Nephron progenitor cell (in vitro differentiated cells): ENCODE results near the gene G6PC3.

Source experiments
- DNase-seq: peaks from one replicate; pipeline ENCODE4 v3.0.0; 2021
- H3K27ac Mint-ChIP-seq: 2 replicates; pipeline ENCODE4 v1.8.0; 2021; ENCODE audit warnings: mild to moderate bottlenecking, moderate library complexity, mixed read lengths
- H3K27me3 Mint-ChIP-seq: 2 replicates; pipeline ENCODE4 v1.8.0; 2021; ENCODE audit warnings: mild to moderate bottlenecking, low read depth, mixed read lengths; ENCODE audit not compliant: poor library complexity
- H3K36me3 Mint-ChIP-seq: 2 replicates; pipeline ENCODE4 v1.8.0; 2021; ENCODE audit warnings: low read depth, mixed read lengths
- H3K4me1 Mint-ChIP-seq: 2 replicates; pipeline ENCODE4 v1.8.0; 2021; ENCODE audit warnings: mixed read lengths
- H3K4me3 Mint-ChIP-seq: 2 replicates; pipeline ENCODE4 v1.8.0; 2021; ENCODE audit warnings: mild to moderate bottlenecking, moderate library complexity, mixed read lengths
- H3K9me3 Mint-ChIP-seq: 2 replicates; pipeline ENCODE4 v1.8.0; 2021; ENCODE audit warnings: mild to moderate bottlenecking, moderate library complexity, mixed read lengths
- TF ChIP-seq, protein P1 (sequence below): fragments of 200-600 bp; sonication (generic); IDR thresholded peaks from 2 replicates; pipeline ENCODE4 v1.5.0; 2021; ENCODE audit warnings: antibody characterized with exemption

Gene G6PC3

DNA sequence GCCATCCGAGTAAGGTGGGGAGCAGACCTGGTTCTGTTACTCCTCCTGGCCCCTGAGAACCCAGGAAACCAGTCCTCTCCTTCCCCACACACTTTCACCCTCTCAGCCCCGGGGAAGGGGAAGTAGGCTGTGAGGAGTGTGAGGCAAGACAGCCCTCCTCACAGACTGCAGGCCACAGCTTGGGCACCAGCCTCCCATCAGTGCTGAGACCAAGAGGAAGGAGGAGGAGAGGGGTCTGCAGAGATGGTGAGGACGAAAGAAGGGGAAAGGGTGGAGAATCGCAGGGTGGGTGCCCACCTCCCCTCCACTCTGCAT, 7.0 kb downstream of the G6PC3 start:
- no peak overlapping the region for H3K4me3 Mint-ChIP-seq
- TF ChIP-seq, protein P1, sequence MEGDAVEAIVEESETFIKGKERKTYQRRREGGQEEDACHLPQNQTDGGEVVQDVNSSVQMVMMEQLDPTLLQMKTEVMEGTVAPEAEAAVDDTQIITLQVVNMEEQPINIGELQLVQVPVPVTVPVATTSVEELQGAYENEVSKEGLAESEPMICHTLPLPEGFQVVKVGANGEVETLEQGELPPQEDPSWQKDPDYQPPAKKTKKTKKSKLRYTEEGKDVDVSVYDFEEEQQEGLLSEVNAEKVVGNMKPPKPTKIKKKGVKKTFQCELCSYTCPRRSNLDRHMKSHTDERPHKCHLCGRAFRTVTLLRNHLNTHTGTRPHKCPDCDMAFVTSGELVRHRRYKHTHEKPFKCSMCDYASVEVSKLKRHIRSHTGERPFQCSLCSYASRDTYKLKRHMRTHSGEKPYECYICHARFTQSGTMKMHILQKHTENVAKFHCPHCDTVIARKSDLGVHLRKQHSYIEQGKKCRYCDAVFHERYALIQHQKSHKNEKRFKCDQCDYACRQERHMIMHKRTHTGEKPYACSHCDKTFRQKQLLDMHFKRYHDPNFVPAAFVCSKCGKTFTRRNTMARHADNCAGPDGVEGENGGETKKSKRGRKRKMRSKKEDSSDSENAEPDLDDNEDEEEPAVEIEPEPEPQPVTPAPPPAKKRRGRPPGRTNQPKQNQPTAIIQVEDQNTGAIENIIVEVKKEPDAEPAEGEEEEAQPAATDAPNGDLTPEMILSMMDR = no peak
- H3K4me1 Mint-ChIP-seq = peaks cover 40% of the 10 kb centered on the region
- H3K9me3 Mint-ChIP-seq = no peaks in the 10 kb centered on the region
- peaks cover 46% of the 10 kb centered on the region for H3K36me3 Mint-ChIP-seq
- DNase-seq = no peak
- peaks cover 3% of the 10 kb centered on the region for H3K27me3 Mint-ChIP-seq
- peak overlapping the region; percentile 83 for H3K27ac Mint-ChIP-seq

DNA sequence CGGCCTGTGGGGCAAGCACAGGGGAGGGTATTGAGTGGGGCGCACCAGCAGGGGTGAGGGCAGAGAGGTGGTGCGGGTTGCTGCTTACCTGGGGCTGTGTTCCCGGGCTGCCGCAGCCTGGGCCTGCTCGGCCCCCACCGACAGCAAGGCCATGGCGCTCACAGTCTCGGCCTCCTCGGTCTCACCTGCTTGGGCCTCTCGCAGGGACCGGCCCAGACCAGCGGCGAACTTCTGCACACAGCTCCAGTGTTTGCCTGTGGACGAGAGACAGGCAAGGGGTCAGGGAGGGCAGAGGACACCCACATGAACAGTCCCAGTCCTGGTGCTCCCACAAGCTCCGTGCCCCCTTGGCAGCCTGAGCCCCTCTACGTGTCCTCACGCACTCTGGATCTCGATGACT, 7.9 kb downstream of the G6PC3 start:
- Mint-ChIP-seq H3K27me3 (peaks cover 3% of the 10 kb centered on the region), H3K4me1 (peaks cover 38% of the 10 kb centered on the region), H3K4me3 (no peak overlapping the region), H3K27ac (peak overlapping the region; percentile 25), H3K9me3 (no peaks in the 10 kb centered on the region), H3K36me3 (peaks cover 50% of the 10 kb centered on the region)
- TF ChIP-seq, protein P1 = no peak
- no peak for DNase-seq

DNA sequence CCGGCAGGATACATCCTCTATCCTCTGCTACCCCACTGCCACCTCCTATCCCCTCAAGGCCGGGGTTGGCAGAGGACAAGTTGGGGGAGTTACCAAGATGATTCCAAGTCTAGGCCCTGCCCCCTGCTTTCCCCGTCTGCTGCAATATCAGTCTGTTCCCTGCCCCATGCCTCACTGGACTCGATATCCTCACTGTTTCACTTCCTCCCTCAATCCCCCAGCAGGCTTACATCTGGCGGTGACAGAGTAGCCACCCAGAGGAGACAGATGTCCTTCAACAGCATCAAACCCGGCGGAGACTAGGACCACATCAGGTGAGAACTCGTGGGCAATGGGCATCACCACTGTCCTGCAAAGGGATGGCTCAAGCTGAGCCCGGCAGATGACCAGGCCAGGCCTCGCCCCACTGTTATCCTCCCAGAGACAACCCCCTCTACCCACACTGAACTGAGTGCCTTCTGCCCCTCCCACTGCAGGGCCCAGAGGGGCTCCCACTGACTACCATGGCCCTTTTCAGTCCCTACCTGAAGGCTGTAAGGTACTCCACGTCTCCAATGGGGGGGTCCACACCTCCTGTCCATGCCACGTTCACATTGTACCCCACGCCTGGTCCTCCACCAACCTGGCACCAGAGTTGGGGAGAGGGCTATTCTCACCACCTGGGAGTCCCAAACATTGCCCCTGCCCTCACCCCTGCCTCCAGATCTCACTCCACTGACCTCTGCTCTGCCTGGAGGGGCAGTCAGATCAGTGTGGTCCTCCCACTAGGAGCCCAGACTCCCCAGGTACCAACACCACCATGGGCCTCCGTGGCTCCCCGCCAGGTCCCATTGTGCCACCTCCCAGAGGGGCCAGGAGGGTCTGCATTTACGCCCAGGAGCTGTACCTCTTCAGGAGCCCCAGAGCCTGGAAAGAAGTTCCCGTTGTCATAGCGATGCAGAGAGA, 9.6 kb downstream of the G6PC3 start:
- DNase-seq = no peak
- H3K4me3 Mint-ChIP-seq = no peak overlapping the region
- TF ChIP-seq, protein P1 = no peak

GRCh38 chr17:44081681-44082080, 11.1 kb downstream of the G6PC3 start:
- H3K4me1 Mint-ChIP-seq = peaks cover 36% of the 10 kb centered on the region
- H3K9me3 Mint-ChIP-seq = no peaks in the 10 kb centered on the region
- peaks cover 40% of the 10 kb centered on the region for H3K36me3 Mint-ChIP-seq
- TF ChIP-seq, protein P1 = no peak
- H3K27ac Mint-ChIP-seq = no peak overlapping the region
- no peak overlapping the region for H3K4me3 Mint-ChIP-seq
- DNase-seq = no peak
- H3K27me3 Mint-ChIP-seq = no peaks in the 10 kb centered on the region

More for the DNA sequence above, 9.6 kb downstream of the G6PC3 start:
- Mint-ChIP-seq H3K9me3 (no peaks in the 10 kb centered on the region), H3K27me3 (no peaks in the 10 kb centered on the region), H3K4me1 (peaks cover 41% of the 10 kb centered on the region), H3K36me3 (peaks cover 46% of the 10 kb centered on the region), H3K27ac (peak overlapping the region; percentile 78)

GRCh38 chr17:44082256-44082927, 11.9 kb downstream of the G6PC3 start:
- Mint-ChIP-seq H3K27ac (peak overlapping the region; percentile 98), H3K4me3 (no peak overlapping the region)

More at GRCh38 chr17:44082256-44082927, 11.9 kb downstream of the G6PC3 start:
- TF ChIP-seq, protein P1 = no peak
- no peak for DNase-seq
- peaks cover 42% of the 10 kb centered on the region for H3K4me1 Mint-ChIP-seq
- peaks cover 40% of the 10 kb centered on the region for H3K36me3 Mint-ChIP-seq
- no peaks in the 10 kb centered on the region for H3K9me3 Mint-ChIP-seq
- H3K27me3 Mint-ChIP-seq = no peaks in the 10 kb centered on the region
